T-helper 2 cell treated with Interferon-gamma antibody and Interleukin-4, amounts not matched to agents 5 μg/mL and 100 μg/mL, for 36 hours (primary cell): ENCODE results near the gene TIMM44.
A peak's percentile ranks its signal among the peaks of the same experiment; 100 is the strongest.

Experiments used
- DNase-seq: peaks from one replicate; pipeline ENCODE4 v3.0.0; 2021; ENCODE audit warnings: low spot score
- H3K27ac Mint-ChIP-seq: one replicate; pipeline ENCODE4 v1.8.0; 2021; ENCODE audit warnings: mild to moderate bottlenecking, mixed read lengths
- H3K27me3 Mint-ChIP-seq: one replicate; pipeline ENCODE4 v1.8.0; 2021; ENCODE audit warnings: low read depth, mixed read lengths
- H3K36me3 Mint-ChIP-seq: one replicate; pipeline ENCODE4 v1.8.0; 2021; ENCODE audit warnings: low read depth, mixed read lengths
- H3K4me1 Mint-ChIP-seq: one replicate; pipeline ENCODE4 v1.8.0; 2021; ENCODE audit warnings: low read depth, mixed read lengths
- H3K4me3 Mint-ChIP-seq: one replicate; pipeline ENCODE4 v1.8.0; 2022; ENCODE audit warnings: mild to moderate bottlenecking, moderate library complexity, mixed read lengths
- H3K9me3 Mint-ChIP-seq: one replicate; pipeline ENCODE4 v1.8.0; 2021; ENCODE audit warnings: mixed read lengths

The TIMM44 gene

GRCh38 chr19:7913652-7914051 lies 29.8 kb downstream of the TIMM44 start:
- peaks cover 7% of the 10 kb centered on the region for H3K4me1 Mint-ChIP-seq
- no peak for DNase-seq
- H3K27ac Mint-ChIP-seq, result no peak overlapping the region
- H3K36me3 Mint-ChIP-seq, result peaks cover 18% of the 10 kb centered on the region
- peaks cover 22% of the 10 kb centered on the region for H3K27me3 Mint-ChIP-seq
- no peaks in the 10 kb centered on the region for H3K9me3 Mint-ChIP-seq
- H3K4me3 Mint-ChIP-seq, result no peak overlapping the region

- Mint-ChIP-seq H3K36me3 (peaks cover 18% of the 10 kb centered on the region), H3K9me3 (no peaks in the 10 kb centered on the region), H3K27me3 (peaks cover 15% of the 10 kb centered on the region), H3K4me3 (no peak overlapping the region), H3K4me1 (peaks cover 6% of the 10 kb centered on the region), H3K27ac (no peak overlapping the region)
- DNase-seq, result no peak
Observed at GRCh38 chr19:7912697-7913564, 30.5 kb downstream of the TIMM44 start.

- H3K36me3 Mint-ChIP-seq, result peaks cover 18% of the 10 kb centered on the region
- H3K27me3 Mint-ChIP-seq, result peaks cover 12% of the 10 kb centered on the region
- no peak for DNase-seq
- H3K9me3 Mint-ChIP-seq, result no peaks in the 10 kb centered on the region
- no peak overlapping the region for H3K4me3 Mint-ChIP-seq
- H3K27ac Mint-ChIP-seq, result no peak overlapping the region
- H3K4me1 Mint-ChIP-seq, result peaks cover 5% of the 10 kb centered on the region
Observed at GRCh38 chr19:7912144-7912696, 31.2 kb downstream of the TIMM44 start.

GRCh38 chr19:7911508-7912143 lies 31.8 kb downstream of the TIMM44 start:
- no peaks in the 10 kb centered on the region for H3K9me3 Mint-ChIP-seq
- H3K27me3 Mint-ChIP-seq, result peaks cover 8% of the 10 kb centered on the region
- H3K4me3 Mint-ChIP-seq, result no peak overlapping the region
- no peak overlapping the region for H3K27ac Mint-ChIP-seq
- H3K4me1 Mint-ChIP-seq, result peaks cover 1% of the 10 kb centered on the region
- DNase-seq, result no peak
- peaks cover 18% of the 10 kb centered on the region for H3K36me3 Mint-ChIP-seq

- H3K27ac Mint-ChIP-seq, result no peak overlapping the region
- H3K27me3 Mint-ChIP-seq, result peaks cover 3% of the 10 kb centered on the region
- no peak for DNase-seq
- H3K4me1 Mint-ChIP-seq, result peaks cover 3% of the 10 kb centered on the region
- no peaks in the 10 kb centered on the region for H3K9me3 Mint-ChIP-seq
- H3K4me3 Mint-ChIP-seq, result no peak overlapping the region
- peaks cover 21% of the 10 kb centered on the region for H3K36me3 Mint-ChIP-seq
Observed at GRCh38 chr19:7910321-7911161, 32.9 kb downstream of the TIMM44 start.

GRCh38 chr19:7909471-7910067 lies 33.9 kb downstream of the TIMM44 start:
- DNase-seq, result no peak
- peaks cover 10% of the 10 kb centered on the region for H3K4me1 Mint-ChIP-seq
- no peaks in the 10 kb centered on the region for H3K9me3 Mint-ChIP-seq
- peaks cover 28% of the 10 kb centered on the region for H3K36me3 Mint-ChIP-seq
- H3K27ac Mint-ChIP-seq, result no peak overlapping the region
- no peak overlapping the region for H3K4me3 Mint-ChIP-seq
- H3K27me3 Mint-ChIP-seq, result no peaks in the 10 kb centered on the region

- H3K27ac Mint-ChIP-seq, result no peak overlapping the region
- no peaks in the 10 kb centered on the region for H3K9me3 Mint-ChIP-seq
- no peaks in the 10 kb centered on the region for H3K27me3 Mint-ChIP-seq
- peaks cover 30% of the 10 kb centered on the region for H3K36me3 Mint-ChIP-seq
- peaks cover 12% of the 10 kb centered on the region for H3K4me1 Mint-ChIP-seq
- DNase-seq, result no peak
- H3K4me3 Mint-ChIP-seq, result no peak overlapping the region
Observed at GRCh38 chr19:7908742-7909461, 34.6 kb downstream of the TIMM44 start.

- H3K4me3 Mint-ChIP-seq, result no peak overlapping the region
- H3K36me3 Mint-ChIP-seq, result peaks cover 29% of the 10 kb centered on the region
- peaks cover 3% of the 10 kb centered on the region for H3K27me3 Mint-ChIP-seq
- peaks cover 12% of the 10 kb centered on the region for H3K4me1 Mint-ChIP-seq
- DNase-seq, result no peak
- no peak overlapping the region for H3K27ac Mint-ChIP-seq
- no peaks in the 10 kb centered on the region for H3K9me3 Mint-ChIP-seq
Observed at GRCh38 chr19:7908078-7908699, 35.3 kb downstream of the TIMM44 start.

- Mint-ChIP-seq H3K27ac (no peak overlapping the region), H3K9me3 (no peaks in the 10 kb centered on the region), H3K4me3 (no peak overlapping the region), H3K27me3 (peaks cover 3% of the 10 kb centered on the region), H3K36me3 (peaks cover 23% of the 10 kb centered on the region), H3K4me1 (peaks cover 18% of the 10 kb centered on the region)
- no peak for DNase-seq
Observed at GRCh38 chr19:7907544-7907943, 35.9 kb downstream of the TIMM44 start.

- no peak overlapping the region for H3K4me3 Mint-ChIP-seq
- DNase-seq, result no peak
- H3K4me1 Mint-ChIP-seq, result peaks cover 20% of the 10 kb centered on the region
- peaks cover 22% of the 10 kb centered on the region for H3K36me3 Mint-ChIP-seq
- peaks cover 3% of the 10 kb centered on the region for H3K27me3 Mint-ChIP-seq
- H3K9me3 Mint-ChIP-seq, result no peaks in the 10 kb centered on the region
- H3K27ac Mint-ChIP-seq, result no peak overlapping the region
Observed at GRCh38 chr19:7907122-7907521, 36.3 kb downstream of the TIMM44 start.

GRCh38 chr19:7905859-7906258 lies 37.6 kb downstream of the TIMM44 start:
- no peak for DNase-seq
- H3K9me3 Mint-ChIP-seq, result no peaks in the 10 kb centered on the region
- H3K36me3 Mint-ChIP-seq, result peaks cover 15% of the 10 kb centered on the region
- peak overlapping the region; percentile 80 for H3K4me3 Mint-ChIP-seq
- H3K27me3 Mint-ChIP-seq, result peaks cover 3% of the 10 kb centered on the region
- peaks cover 22% of the 10 kb centered on the region for H3K4me1 Mint-ChIP-seq
- peak overlapping the region; percentile 86 for H3K27ac Mint-ChIP-seq

GRCh38 chr19:7905268-7905667 lies 38.2 kb downstream of the TIMM44 start:
- peak overlapping the region; percentile 89 for H3K27ac Mint-ChIP-seq
- peaks cover 12% of the 10 kb centered on the region for H3K36me3 Mint-ChIP-seq
- H3K9me3 Mint-ChIP-seq, result no peaks in the 10 kb centered on the region
- no peak for DNase-seq
- peaks cover 22% of the 10 kb centered on the region for H3K4me1 Mint-ChIP-seq
- peaks cover 3% of the 10 kb centered on the region for H3K27me3 Mint-ChIP-seq
- peak overlapping the region; percentile 88 for H3K4me3 Mint-ChIP-seq
